HepG2 (cell line): ENCODE measurements around the gene ZDHHC14. TPM values are rescaled to one million over a fixed set of nuclear protein-coding genes. Genes with fewer than 3 reads are reported as not detected.

Experiments
- ARID5B ChIP-seq: IDR thresholded peaks from 2 replicates; pipeline ENCODE4 v1.4.0; 2020; ENCODE audit warnings: mild to moderate bottlenecking, missing genetic modification reagents
- CERS6 ChIP-seq: sonication (generic); formaldehyde crosslinking; IDR thresholded peaks from 2 replicates; pipeline ENCODE4 v1.5.0; 2020; ENCODE audit warnings: missing genetic modification reagents
- HINFP ChIP-seq: sonication (generic); formaldehyde crosslinking; IDR thresholded peaks from 2 replicates; pipeline ENCODE4 v1.4.0; 2020; ENCODE audit warnings: low read depth, mild to moderate bottlenecking, missing genetic modification reagents
- HMGXB4 ChIP-seq, 2 experiments: sonication (generic) in 1 of 2; formaldehyde crosslinking in 1 of 2; IDR thresholded peaks; 2 replicates each; pipeline versions ENCODE4 v1.4.0 to v1.6.1; 2018 to 2020; ENCODE audit warnings: missing genetic modification reagents in 2 of 2, borderline replicate concordance in 1 of 2, low read depth in 1 of 2, mild to moderate bottlenecking in 1 of 2, missing biosample characterization in 1 of 2
- HNF1B ChIP-seq: sonication (generic); formaldehyde crosslinking; IDR thresholded peaks from 2 replicates; pipeline ENCODE4 v1.5.1; 2020; ENCODE audit warnings: mild to moderate bottlenecking, moderate library complexity, missing genetic modification reagents
- JARID2 ChIP-seq: sonication (generic); formaldehyde crosslinking; IDR thresholded peaks from 2 replicates; pipeline ENCODE4 v1.8.1; 2023; ENCODE audit warnings: missing genetic modification reagents, inconsistent platforms; ENCODE audit not compliant: insufficient replicate concordance
- KDM1A ChIP-seq: IDR thresholded peaks from 2 replicates; pipeline ENCODE4 v1.6.1; 2016; ENCODE audit warnings: missing compliant biosample characterization
- KDM4B ChIP-seq: sonication (generic); formaldehyde crosslinking; IDR thresholded peaks from 2 replicates; pipeline ENCODE4 v1.4.0; 2020; ENCODE audit warnings: missing genetic modification reagents
- KLF11 ChIP-seq: IDR thresholded peaks from 2 replicates; pipeline ENCODE4 v1.6.1; 2016; ENCODE audit warnings: missing compliant biosample characterization
- MBNL3 ChIP-seq: fragments of 250-450 bp; sonication (Bioruptor Pico); conservative IDR thresholded peaks from 2 replicates; pipeline ENCODE4 v1.8.0; 2022; ENCODE audit warnings: mild to moderate bottlenecking, inconsistent platforms
- PAWR ChIP-seq: sonication (generic); formaldehyde crosslinking; IDR thresholded peaks from 2 replicates; pipeline ENCODE4 v1.4.0; 2020; ENCODE audit warnings: missing genetic modification reagents, mild to moderate bottlenecking, borderline replicate concordance
- ZNF382 ChIP-seq: sonication (generic); formaldehyde crosslinking; IDR thresholded peaks from 2 replicates; pipeline ENCODE4 v1.5.0; 2020; ENCODE audit warnings: missing genetic modification reagents, mild to moderate bottlenecking, borderline replicate concordance
- ZNF414 ChIP-seq: sonication (generic); formaldehyde crosslinking; IDR thresholded peaks from 2 replicates; pipeline ENCODE4 v1.5.0; 2020; ENCODE audit warnings: missing genetic modification reagents
- ZNF44 ChIP-seq: sonication (generic); formaldehyde crosslinking; IDR thresholded peaks from 2 replicates; pipeline ENCODE4 v1.5.1; 2020; ENCODE audit warnings: mild to moderate bottlenecking, missing genetic modification reagents
- ZNF460 ChIP-seq: sonication (generic); formaldehyde crosslinking; IDR thresholded peaks from 2 replicates; pipeline ENCODE4 v1.5.1; 2020; ENCODE audit warnings: missing genetic modification reagents, mild to moderate bottlenecking, borderline replicate concordance
- ZNF775 ChIP-seq: sonication (generic); formaldehyde crosslinking; IDR thresholded peaks from 2 replicates; pipeline ENCODE4 v1.4.0; 2020; ENCODE audit warnings: missing genetic modification reagents, mild to moderate bottlenecking, moderate library complexity, borderline replicate concordance
- ZSCAN12 ChIP-seq: sonication (generic); formaldehyde crosslinking; IDR thresholded peaks from 2 replicates; pipeline ENCODE4 v1.9.0; 2021; ENCODE audit warnings: mild to moderate bottlenecking, missing genetic modification reagents
- polyA plus RNA-seq, 8 experiments: library from polyadenylated mRNA; depleted of rRNA in 3 of 8; stranded (reverse) in 7 of 8; unstranded in 1 of 8; fragments of >200 nt; fragmentation: Illumina TruSeq in 4 of 8; extraction: Trizol in 4 of 8; gene quantifications; 2 replicates each; pipeline versions ENCODE4 v1.2.1 to v1.2.3, GENCODE V29; 2011 to 2016; ENCODE audit warnings: low read depth in 4 of 8, missing spikeins in 1 of 8, mixed read lengths in 1 of 8; ENCODE audit not compliant: insufficient read depth in 1 of 8
- total RNA-seq, 5 experiments: library from RNA; depleted of rRNA; stranded (reverse); fragments of >200 nt; fragmentation: Illumina TruSeq; extraction: Trizol; gene quantifications; 2 replicates each; pipeline ENCODE4 v1.2.3, GENCODE V29; 2016; ENCODE audit warnings: low read depth in 1 of 5

ZDHHC14 gene
- total and polyA plus RNA-seq, 2 of the 13 experiments (the other 11 are each of a cell fraction or from before 2014, with no cell fraction given): 3.7 to 9.5 TPM

GRCh38 chr6:157667211-157668008 is 286.4 kb downstream of the ZDHHC14 start (continued):
- peak; percentile 81; the same call in 1 of the 2 replicates for TF ChIP-seq ZNF44
- TF ChIP-seq JARID2: no peak
- no peak for TF ChIP-seq ZNF460 (CRISPR knock-in tag)
- TF ChIP-seq HNF1B (CRISPR knock-in tag): no peak
- TF ChIP-seq KDM4B (CRISPR knock-in tag): no peak
- TF ChIP-seq KDM1A: no peak
- TF ChIP-seq MBNL3 (CRISPR knock-in tag): no peak
- TF ChIP-seq HINFP (CRISPR knock-in tag): no peak
- peak; percentile 37; the same call in 1 of the 2 replicates for TF ChIP-seq ARID5B (CRISPR knock-in tag)
- TF ChIP-seq ZSCAN12: no peak
- TF ChIP-seq KLF11: 0 out of 2 replicates have a peak, but pooled peaks have one; percentile 35
- peak in 1 of 2 experiments; percentile 22; a peak in 1 of 4 replicates for TF ChIP-seq HMGXB4 (CRISPR knock-in tag; IDR thresholded peaks at IDR 0.05; ENCODE audit: borderline replicate concordance in 1 of 2, low read depth in 1 of 2)
- TF ChIP-seq PAWR (CRISPR knock-in tag): no peak
- TF ChIP-seq ZNF414 (CRISPR knock-in tag): no peak
- no peak for TF ChIP-seq CERS6
- peak; percentile 67; the same call in 1 of the 2 replicates for TF ChIP-seq ZNF775
- no peak for TF ChIP-seq ZNF382 (CRISPR knock-in tag)
